Activated CD4-positive, alpha-beta memory T cell treated with anti-CD3 and anti-CD28 coated beads for 36 hours (primary cell): Measurements from ENCODE around the gene MAP1LC3B. TPM values are rescaled to one million over a fixed set of nuclear protein-coding genes. Genes with fewer than 3 reads are reported as not detected.

Source experiments
- total RNA-seq, 2 experiments: library from RNA; stranded (reverse); gene quantifications; one replicate each; pipeline ENCODE4 v1.2.3, GENCODE V29; 2021

MAP1LC3B gene
- total RNA-seq, 2 experiments from 2014 or later = 69.3 to 72.5 TPM

Other genes starting within 250 kb of the MAP1LC3B start
- gene C16orf95, start 74.9 kb upstream of the MAP1LC3B start, total RNA-seq = 10 to 100 TPM; 10.9 to 15.0 TPM
- 10 to 100 TPM; 29.7 to 33.8 TPM for gene FBXO31, start 8.6 kb upstream of the MAP1LC3B start, total RNA-seq
- 10 to 100 TPM in 1 of 2 experiments, 1 to 10 TPM in 1; 8.7 to 10.6 TPM for gene ZCCHC14, start 100.7 kb downstream of the MAP1LC3B start, total RNA-seq
- gene JPH3, start 210.2 kb downstream of the MAP1LC3B start, total RNA-seq = under 1 TPM; 0.07 to 0.12 TPM